HG02852 (cell line): ENCODE measurements around the gene EPB41L4A.
"Not testable (repeated sequence)": the region's sequence is repeated elsewhere in the genome, so short reads cannot be mapped to it uniquely, and the experiment has no call there.

Source experiments
- ATAC-seq: cut with Tn5 transposase; IDR thresholded peaks from one replicate; pipeline ENCODE4 v1.9.1; 2021; ENCODE audit warnings: mild to moderate bottlenecking, moderate library complexity; ENCODE audit not compliant: unreplicated experiment

The EPB41L4A gene, protein sequence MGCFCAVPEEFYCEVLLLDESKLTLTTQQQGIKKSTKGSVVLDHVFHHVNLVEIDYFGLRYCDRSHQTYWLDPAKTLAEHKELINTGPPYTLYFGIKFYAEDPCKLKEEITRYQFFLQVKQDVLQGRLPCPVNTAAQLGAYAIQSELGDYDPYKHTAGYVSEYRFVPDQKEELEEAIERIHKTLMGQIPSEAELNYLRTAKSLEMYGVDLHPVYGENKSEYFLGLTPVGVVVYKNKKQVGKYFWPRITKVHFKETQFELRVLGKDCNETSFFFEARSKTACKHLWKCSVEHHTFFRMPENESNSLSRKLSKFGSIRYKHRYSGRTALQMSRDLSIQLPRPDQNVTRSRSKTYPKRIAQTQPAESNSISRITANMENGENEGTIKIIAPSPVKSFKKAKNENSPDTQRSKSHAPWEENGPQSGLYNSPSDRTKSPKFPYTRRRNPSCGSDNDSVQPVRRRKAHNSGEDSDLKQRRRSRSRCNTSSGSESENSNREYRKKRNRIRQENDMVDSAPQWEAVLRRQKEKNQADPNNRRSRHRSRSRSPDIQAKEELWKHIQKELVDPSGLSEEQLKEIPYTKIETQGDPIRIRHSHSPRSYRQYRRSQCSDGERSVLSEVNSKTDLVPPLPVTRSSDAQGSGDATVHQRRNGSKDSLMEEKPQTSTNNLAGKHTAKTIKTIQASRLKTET

DNA sequence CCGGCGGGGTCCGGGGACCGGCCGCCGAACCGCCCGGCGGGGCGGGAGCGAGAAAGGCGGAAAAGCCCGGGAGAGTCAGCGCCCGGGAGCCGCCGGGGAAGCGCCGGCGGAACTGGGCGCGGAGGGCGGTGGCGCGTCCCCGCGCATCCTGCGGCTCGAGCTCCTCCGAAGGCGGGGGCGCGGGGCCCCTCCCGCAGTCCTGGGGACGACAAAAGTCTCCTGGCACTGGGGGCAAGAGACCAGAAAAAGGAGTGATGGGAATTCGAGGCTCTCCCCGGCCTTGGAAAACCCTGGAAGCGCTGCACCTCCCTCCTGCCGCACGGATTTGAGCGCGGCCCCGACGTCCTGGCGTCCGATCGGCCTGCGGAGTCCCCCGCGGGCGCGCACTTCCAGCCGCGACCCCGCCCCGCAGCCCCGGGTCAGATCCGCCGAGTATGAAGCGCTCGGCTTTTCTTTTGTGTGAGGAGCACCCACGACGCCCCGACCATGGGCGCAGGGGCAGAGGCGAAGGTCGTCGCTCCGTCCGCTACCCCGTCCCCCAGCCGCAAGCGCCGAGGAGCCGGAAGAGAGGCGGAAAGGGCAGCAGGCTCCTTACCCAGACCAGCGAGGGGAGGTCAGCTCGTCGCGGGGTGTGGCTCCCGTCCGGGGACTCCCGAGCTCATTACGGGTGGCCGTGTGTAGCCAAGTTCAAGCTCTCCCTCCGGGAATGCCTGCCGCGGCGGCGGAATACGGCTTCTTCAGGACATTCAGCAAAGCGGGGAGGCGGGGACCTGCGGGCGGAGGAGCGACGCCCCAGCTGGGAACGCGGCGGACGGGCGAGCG, at the start of gene EPB41L4A:
Gene EPB41L4A (minus strand): TSS at position 114 of the 822 bp plus-strand sequence. CDS start 238 bp downstream, outside the sequence.
- ATAC-seq: peak; percentile 23

DNA sequence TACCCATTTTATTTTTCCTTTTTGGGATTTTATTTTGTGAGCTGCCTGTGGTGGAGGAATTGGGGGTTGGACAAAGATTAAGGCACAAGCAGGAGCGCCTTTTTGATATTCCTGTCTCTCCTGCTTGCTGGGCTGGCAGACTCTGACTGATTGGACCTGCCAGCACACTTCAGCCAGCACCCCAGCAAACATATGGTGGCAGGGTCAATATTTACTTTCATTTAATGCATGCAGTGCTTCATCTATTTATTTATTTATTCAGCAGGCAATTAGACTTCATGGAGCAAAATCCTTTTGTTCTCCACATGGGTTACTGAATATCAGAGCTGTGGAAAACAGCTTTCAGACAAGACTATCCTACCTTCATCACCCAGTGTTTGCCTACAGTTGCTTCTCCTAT, 48.4 kb upstream of the EPB41L4A start:
- no peak for ATAC-seq

DNA sequence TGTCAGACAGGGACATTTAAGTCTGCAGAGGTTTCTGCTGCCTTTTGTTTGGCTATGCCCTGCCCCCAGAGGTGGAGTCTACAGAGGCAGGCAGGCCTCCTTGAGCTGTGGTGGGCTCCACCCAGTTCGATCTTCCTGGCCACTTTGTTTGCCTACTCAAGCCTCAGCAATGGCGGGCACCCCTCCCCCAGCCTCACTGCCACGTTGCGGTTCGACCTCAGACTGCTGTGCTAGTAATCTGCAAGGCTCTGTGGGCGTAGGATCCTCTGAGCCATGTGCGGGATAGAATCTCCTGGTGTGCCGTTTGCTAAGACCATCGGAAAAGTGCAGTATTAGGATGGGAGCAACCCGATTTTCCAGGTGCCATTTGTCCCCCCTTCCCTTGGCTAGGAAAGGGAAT, 47.2 kb upstream of the EPB41L4A start:
- not testable (repeated sequence) for ATAC-seq

DNA sequence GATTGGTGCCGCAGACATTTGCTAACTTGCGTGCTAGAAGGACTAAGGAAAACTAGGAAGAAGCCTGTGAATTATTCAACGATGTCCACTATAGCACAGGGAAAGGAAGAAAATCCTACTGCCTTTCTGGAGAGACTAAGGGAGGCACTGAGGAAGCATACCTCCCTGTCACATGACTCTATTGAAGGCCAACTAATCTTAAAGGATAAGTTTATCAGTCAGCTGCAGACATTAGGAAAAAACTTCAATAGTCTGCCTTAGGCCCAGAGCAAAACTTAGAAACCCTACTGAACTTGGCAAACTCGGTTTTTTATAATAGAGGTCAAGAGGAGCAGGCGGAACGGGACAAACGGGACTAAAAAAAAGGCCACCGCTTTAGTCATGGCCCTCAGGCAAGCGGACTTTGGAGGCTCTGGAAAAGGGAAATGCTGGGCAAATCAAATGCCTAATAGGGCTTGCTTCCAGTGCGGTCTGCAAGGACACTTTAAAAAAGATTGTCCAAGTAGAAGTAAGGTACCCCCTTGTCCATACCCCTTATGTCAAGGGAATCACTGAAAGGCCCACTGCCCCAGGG, 28.2 kb upstream of the EPB41L4A start:
- not testable (repeated sequence) for ATAC-seq

DNA sequence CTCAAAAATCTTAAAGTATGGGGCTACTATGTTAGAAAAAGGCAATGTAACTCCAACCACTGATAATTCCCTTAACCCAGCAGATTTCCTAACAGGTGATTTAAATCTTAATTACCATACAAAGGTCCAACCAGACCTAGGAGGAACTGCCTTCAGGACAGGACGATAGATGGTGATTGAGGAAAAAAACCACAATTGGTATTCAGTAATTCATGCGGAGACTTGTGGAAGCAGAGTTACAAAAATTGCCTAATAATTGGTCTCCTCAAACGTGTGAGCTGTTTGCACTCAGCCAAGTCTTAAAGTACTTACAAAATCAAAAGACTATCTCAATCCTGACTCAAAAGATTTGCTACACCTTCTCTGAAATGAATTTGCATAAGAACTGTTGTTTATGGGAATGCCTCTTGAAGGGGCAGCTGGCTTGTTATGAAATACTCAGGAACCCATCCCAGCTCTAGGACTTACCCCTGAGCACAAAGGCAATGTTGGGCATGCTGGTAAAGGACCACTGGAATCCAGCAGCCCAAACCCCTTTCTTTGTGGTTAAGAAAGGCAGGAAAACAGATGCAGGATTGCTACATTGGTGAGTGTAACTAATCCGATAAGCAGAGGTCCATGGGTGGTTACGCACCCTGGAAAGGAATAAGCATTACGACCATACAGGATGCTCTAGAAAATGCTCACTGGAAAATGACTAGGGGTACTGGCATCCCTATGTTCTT, 26.7 kb upstream of the EPB41L4A start:
- ATAC-seq: no peak

DNA sequence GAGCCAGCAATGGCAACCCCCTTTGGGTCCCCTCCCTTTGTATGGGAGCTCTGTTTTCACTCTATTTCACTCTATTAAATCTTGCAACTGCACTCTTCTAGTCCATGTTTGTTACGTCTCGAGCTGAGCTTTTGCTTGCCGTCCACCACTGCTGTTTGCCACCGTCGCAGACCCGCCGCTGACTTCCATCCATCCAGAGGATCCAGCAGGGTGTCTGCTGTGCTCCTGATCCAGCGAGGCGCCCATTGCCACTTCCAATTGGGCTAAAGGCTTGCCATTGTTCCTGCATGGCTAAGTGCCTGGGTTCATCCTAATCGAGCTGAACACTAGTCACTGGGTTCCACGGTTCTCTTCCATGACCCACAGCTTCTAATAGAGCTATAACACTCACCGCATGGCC, 24.9 kb upstream of the EPB41L4A start:
- ATAC-seq: not testable (repeated sequence)

DNA sequence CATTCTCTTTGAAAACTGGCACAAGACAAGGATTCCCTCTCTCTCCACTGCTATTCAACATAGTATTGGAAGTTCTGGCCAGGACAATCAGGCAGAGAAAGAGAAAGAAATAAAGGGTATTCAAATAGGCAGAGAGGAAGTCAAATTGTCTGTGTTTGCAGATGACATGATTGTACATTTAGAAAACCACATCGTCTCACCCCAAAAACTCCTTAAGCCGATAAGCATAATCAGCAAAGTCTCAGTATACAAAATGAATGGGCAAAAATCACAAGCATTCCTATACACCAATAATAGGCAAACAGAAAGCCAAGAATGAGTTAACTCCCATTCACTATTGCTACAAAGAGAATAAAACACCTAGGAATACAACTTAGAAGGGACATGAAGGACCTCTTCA, 21.0 kb upstream of the EPB41L4A start:
- ATAC-seq: no peak

DNA sequence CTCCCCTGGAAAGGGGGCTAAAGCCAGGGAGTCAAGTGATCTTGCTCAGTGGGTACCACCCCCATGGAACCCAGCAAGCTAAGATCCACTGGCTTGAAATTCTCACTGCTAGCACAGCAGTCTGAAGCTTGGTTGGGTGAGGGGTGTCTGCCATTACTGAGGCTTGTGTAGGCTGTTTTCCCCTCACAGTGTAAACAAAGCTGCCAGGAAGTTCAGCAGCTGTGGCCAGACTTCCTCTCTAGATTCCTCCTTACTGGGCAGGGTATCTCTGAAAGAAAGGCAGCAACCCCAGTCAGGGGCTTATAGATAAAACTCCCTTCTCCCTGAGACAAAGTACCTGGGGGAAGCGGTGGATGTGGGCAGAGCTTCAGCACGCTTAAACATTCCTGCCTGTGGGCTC, 17.1 kb upstream of the EPB41L4A start:
- no peak for ATAC-seq

DNA sequence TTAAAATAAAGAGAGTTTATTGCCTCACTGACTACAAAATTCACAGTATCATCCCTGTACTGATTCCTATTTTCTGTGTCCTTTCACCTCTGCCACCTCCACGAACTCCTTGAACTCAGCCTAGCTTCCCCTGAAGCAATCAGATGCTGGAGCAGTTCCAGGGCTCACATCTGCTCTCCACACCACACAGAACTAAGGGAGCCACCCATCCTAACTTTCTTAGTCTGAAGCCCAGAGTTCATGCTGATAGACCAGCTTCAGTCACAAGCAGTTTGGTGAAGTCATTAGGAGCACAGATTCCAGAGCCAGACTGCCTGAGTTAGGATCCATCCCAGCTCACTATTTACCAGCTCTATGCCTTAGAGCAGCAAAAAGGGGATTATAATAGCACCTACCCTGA, 15.6 kb upstream of the EPB41L4A start:
- no peak for ATAC-seq

DNA sequence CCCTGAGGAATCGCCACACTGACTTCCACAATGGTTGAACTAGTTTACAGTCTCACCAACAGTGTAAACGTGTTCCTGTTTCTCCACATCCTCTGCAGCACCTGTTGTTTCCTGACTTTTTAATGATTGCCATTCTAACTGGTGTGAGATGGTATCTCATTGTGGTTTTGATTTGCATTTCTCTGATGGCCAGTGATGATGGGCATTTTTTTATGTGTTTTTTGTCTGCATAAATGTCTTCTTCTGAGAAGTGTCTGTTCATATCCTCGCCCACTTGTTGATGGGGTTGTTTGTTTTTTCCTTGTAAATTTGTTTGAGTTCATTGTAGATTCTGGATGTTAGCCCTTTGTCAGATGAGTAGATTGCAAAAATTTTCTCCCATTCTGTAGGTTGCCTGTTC, 7.1 kb upstream of the EPB41L4A start:
- not testable (repeated sequence) for ATAC-seq

DNA sequence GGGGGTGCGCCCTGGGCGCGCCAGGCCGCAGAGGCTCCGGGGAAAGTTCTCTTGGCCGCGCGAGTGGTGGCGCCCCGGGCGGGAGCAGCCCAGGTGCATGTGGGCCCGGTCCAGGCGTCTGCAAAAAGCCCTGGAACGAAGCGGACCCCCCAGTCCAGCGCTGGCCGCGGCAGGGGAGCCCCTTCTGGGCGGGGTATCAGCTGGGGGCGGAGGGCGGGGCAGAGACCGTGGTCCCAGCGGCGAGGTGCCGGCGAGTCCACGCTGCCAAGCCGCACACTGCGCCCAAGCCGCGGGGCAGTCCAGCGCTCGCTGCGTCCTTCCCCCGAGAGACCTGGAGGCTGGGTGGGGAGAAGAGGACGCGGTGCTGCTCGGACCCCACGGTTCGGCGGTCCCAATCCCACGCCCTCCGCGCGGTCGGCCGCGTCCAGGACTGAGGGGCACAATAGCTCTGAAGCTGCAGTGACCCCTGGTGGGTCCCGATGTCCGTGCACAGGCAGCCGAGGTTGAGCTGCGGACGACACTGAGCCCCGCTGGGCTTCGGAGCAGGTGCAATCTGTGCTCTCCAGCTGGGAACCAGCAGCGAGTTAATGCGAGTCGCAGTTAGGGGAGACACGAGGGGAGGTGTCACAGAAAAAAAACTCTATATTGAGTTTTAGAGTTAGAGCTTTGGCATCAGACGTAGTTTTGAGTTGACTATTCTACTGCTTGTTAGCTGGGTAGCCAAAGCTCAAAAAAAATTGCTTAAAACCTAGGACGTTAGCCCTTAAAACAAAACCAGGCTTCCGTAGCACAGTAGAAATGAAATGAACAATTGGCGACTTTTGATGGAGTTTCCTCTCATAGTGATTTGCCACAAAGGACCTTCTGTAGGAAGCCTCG, 1.1 kb upstream of the EPB41L4A start:
- peak; percentile 87 for ATAC-seq

DNA sequence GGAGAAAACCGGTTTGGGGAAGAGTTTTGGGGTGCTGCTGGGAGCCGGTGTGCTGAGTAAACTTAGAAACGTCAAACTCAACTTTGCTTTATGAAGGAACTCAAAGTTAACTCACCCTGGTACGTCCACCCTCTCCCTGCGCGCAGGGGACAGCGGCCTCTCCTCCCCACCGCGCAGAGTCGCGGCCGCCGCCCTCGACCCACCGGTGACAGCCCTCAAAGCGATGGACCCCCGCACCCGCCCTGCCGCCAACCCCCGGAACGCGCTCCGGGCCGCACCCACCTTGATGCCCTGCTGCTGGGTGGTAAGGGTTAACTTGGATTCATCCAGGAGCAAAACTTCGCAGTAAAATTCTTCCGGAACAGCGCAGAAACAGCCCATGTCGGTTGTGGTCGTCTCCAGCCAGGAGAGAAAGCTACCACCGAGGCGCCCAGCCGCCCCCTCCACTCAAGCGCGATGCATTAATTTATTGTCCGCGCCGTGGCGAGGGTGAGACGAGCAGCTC, 366 bp downstream of the EPB41L4A start:
- ATAC-seq: no peak

DNA sequence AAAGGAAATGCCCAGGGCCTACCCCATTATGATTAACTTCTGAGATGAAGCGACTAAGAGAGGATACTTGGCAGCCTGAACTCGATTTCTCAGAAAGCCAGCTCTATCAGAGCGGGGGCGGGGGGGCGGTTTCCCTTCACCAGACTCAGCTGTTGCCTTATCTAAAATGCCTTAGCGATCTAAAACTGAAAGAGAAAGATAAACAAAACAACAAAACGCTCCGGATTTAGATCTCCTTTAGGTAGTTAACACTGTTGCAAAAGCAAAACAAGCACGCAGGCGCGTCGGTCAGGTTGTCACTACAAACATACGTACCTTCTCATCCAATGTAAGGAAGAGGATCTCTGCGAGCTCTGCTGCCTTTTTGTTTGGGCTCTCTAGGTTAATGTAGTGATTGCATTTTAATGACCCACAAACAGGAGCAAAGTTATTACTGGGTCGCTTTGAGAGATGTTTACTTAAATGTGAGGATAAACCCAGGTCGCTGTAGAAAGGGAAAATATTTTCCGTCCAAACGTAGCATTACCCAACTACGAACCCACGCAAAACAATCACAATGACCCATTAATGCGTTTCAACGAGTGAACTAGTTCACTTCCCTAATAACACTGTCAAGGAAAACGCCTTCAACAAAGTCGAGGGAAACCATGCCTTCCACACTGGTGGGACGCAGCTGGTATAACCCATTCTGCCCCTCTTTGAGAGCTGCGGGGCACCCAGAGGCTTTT, 982 bp downstream of the EPB41L4A start:
- peak; percentile 38 for ATAC-seq

DNA sequence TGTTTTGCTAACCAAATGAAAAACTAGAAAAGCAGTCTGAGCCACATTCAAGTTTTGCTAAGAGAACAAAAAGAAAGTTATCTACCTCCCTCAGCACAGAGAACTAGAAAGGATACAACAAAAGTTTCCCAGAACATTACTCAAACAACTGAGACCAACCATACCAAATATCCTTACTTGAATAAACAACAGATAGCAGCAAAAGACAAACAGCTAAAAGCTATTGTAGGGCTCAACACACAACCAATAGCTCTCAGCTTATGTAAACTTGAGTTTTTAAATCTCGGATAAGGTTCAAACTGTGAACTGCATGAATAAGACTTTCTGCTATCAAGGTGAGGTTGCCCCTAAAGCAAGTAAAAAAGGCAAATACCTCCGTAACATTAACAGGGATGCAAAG, 3.5 kb downstream of the EPB41L4A start:
- no peak for ATAC-seq

DNA sequence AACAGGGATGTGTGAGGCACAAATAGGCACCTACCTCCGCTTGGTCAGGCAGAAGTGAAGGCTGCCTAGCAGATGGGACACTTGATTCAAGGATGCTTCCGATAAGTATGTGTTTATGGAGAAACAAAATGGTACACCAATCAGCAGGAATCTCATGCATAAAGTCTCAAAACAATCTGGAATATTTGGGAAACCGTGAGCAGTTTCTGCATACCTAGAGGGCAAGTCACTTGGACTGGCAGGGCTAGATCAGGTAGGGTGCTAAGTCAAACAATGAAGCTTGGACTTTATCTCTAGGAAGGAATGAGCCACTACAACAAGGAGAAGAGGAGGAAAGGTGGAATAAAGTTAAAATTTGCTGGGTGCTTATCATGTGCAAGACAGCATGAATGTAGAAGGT, 5.5 kb downstream of the EPB41L4A start:
- no peak for ATAC-seq

DNA sequence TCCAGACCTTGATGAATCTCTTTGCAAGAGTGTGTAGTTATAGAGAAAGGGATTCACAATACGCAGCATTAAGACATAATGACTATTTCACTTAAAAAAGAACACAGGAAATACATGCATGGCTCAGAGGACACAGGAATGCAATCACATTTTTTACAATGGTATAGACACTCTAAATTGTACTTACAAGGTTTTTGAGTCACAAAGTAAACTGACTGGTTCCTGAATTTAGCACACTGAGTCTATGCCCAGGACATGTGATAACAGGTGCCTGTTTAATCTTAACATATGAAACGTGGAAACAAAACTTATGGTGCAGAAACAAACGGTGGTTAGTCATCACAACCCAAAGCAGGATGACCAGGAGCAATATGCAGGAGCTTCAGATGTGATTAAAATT, 6.7 kb downstream of the EPB41L4A start:
- no peak for ATAC-seq

DNA sequence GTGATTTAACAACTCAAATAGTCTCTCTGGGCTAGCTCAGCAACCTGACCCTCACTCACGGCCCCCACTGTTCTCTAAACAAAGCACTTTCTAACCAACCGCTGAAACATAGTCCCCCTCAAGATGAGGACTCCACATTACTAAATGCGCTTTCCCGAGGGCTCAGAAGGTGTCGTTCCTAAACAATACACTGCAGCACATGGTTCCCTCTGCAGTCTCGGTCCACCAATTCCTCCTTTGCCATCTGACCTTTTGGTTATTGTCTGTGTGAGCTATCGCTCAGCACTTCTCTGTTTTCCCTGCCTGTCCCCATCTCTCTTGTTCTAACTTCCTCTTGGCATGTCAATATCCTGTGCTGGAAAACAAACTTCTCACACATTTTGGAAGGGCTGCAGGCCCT, 7.2 kb downstream of the EPB41L4A start:
- ATAC-seq: no peak

DNA sequence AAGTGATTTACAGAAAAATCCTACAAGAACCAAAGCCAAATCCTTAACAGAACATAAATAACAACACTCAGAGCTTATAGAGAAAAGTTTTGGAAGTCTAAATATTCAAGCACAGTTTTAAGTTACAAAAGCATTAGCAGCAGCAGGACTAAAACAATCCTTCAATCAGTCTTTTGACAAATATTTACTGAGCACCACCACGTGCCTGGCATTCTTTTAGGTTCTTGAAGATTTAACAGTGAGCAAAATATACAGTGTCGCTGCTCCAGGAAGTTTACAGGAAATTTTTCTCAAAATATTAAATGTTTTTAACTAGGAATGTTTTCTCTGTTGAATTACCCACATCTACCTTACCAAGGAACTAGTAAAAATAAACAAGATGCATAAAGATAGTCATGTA, 11.4 kb downstream of the EPB41L4A start:
- ATAC-seq: no peak

DNA sequence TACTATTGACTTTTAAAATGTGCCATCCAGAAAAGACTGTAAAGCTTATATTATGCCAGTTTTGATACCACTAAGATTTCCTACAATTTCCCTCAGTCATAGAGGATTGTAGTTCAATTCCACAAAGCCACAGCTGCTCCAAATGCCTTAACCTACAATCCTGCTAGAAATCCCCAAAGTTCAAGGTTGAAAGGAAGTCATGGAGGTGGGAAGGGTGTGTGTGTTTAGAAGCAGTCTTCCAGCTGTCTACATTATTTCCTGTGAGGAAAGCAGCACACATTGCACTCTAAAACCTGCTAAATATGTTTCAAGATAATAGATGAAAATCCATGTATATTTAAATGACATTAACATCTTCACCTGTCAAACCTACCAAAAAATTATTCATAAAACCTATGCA, 11.8 kb downstream of the EPB41L4A start:
- no peak for ATAC-seq
